Measurements from ENCODE around the gene TLE5. TPM values are rescaled to one million over a fixed set of nuclear protein-coding genes. Genes with fewer than 3 reads are reported as not detected.
"Not testable (repeated sequence)": the region's sequence is repeated elsewhere in the genome, so short reads cannot be mapped to it uniquely, and the experiment has no call there.

The TLE5 gene
- polyA plus RNA-seq, 1 donor: 381 TPM

GRCh38 chr19:3066482-3067049 lies 4.3 kb upstream of the TLE5 start:
- no peak for DNase-seq

- DNase-seq: no peak
Observed at GRCh38 chr19:3065675-3066357, 3.5 kb upstream of the TLE5 start.

GRCh38 chr19:3064011-3064330 lies 1.7 kb upstream of the TLE5 start:
- no peak for DNase-seq

- no peak for DNase-seq
Observed at GRCh38 chr19:3061182-3062161, 823 bp downstream of the TLE5 start.

- DNase-seq: no peak
Observed at GRCh38 chr19:3060857-3061181, 1.5 kb downstream of the TLE5 start.

GRCh38 chr19:3059653-3060052 lies 2.6 kb downstream of the TLE5 start:
- DNase-seq: no peak

- DNase-seq: no peak
Observed at GRCh38 chr19:3058821-3059314, 3.4 kb downstream of the TLE5 start.

- no peak for DNase-seq
Observed at GRCh38 chr19:3058009-3058820, 4.1 kb downstream of the TLE5 start.

GRCh38 chr19:3057275-3057714 lies 5.0 kb downstream of the TLE5 start:
- DNase-seq: no peak

DNA sequence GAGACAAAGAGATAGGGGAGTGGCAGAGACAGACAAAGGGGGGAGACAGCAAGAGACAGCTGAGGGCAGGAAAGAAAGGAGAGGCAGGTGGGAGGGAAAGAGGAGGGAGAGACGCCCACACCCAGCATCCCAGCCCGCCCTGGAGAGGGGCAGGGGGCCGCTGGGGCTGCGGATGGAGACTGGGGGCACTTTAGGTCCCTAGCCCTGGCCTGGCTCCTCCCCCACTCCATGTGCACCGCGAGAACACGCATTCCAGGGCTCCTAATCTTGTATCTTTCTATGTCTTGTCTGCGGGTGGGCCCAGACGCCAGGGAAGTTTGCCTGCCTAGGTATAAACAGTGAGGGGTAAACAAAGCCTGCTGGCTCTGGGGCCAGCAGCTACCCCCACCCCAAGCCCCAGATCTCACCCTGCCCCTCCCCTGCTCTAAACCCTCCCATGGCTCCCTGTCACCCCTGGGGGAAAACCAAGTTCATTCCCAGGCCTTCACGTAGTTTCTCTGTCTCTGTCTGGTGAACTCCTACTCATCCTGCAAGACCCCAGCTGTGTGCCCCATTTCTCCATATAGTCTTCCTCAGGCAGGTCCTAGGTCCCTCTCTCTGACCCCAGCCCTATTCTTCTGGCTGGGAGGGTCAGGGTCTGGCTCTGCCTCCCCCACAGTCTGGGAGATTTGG lies 5.7 kb downstream of the TLE5 start:
- no peak for DNase-seq

GRCh38 chr19:3055741-3056416 lies 6.4 kb downstream of the TLE5 start:
- DNase-seq: no peak

- DNase-seq: no peak
Observed at GRCh38 chr19:3054972-3055740, 7.1 kb downstream of the TLE5 start.

- DNase-seq: no peak
Observed at GRCh38 chr19:3054265-3054971, 7.9 kb downstream of the TLE5 start.

GRCh38 chr19:3053780-3054179 lies 8.5 kb downstream of the TLE5 start:
- no peak for DNase-seq

DNA sequence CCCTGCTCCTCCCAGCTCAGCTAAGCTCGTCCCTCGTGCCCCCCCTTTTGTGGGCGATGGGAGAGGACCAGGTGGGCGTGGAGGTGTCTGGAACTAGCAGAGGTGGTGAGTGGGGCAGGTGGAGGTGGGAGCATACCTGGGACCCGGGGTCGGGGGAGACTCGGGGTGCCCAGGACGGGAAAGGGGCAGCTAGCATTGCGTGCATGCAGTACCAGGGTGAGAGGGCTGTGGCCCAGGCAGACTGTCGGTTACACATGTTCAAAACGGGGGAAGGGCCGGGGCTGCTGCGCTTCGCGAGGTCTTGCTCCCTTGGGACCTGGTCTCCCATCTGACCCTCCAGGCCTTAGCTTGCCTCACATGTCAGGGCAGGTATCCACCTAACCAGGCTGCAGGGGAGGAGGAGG lies 9.1 kb downstream of the TLE5 start:
- no peak for DNase-seq

DNA sequence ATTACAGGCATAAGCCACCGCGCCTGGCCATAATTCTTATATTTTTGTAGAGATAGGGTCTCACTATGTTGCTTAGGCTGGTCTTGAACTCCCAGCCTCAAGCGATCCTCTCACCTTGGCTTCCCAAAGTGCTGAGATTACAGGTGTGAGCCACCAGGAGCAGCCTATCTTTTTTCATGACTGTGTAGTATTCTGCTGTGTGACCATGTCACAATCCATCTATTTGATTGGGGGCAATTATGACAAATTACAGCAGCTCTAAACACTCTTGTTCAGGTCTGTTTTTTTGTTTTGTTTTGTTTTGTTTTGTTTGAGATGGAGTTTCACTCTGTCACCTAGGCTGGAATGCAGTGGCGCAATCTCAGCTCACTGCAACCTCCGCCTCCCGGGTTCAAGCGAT lies 12.3 kb downstream of the TLE5 start:
- not testable (repeated sequence) for DNase-seq

- no peak for DNase-seq
Observed at GRCh38 chr19:3049089-3049488, 13.2 kb downstream of the TLE5 start.

GRCh38 chr19:3048190-3048533 lies 14.1 kb downstream of the TLE5 start:
- no peak for DNase-seq

DNA sequence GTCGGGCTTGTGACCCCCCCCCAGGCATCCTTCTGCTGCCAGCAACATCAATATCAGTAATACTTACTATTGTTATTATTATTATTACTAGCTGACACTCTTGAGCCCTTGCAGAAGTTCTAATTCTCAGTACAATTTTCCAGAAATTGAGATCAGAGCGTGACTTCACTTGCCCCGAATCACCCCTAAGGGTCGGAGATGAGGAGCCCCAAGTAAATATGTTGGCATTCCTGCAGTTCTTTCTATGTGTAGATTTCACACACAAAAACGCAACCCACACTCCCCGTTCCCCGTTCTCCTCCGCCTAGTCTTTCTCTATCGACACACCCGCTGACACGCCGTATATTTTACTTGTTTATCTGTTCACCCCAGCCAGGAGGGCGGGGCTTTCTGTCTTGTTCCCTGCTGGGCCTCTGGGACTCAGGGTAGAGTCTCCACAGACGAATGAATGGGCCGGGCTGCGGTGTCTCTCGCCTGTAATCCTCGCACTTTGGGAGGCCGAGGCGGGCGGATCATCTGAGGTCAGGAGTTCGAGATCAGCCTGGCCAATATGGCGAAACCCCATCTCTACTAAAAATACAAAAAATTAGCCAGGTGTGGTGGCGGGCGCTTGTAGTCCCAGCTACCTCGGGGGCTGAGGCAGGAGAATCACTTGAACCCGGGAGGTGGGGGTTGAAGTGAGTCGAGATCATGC lies 14.7 kb downstream of the TLE5 start:
- DNase-seq: peak; percentile 85
